ENCODE results near the gene RFX8.
"Not testable (repeated sequence)": the region's sequence is repeated elsewhere in the genome, so short reads cannot be mapped to it uniquely, and the experiment has no call there.

Gene RFX8

DNA sequence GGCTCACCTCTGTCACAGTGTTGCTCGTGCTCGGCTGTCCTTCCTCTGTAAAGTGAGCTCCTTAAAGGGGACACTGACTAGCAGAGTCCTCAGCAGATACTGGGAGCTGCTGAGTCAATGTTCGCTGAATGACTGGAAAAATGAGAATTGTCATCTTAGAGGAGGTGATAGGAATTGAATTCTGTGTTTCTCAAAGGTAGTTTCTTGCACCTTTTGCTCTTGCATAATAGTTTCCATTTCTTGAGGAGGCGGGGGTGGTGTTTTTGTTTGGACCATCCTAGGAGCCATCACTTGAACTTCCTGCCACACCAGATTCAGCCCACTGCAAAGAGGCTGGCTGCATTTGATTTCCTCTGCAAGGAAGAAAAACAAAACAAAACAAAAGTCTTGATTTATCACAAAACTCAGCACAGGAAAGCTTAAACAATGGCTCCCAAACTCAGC, 11.4 kb upstream of the RFX8 start:
- no peak for DNase-seq (ENCODE audit: low spot score)

DNA sequence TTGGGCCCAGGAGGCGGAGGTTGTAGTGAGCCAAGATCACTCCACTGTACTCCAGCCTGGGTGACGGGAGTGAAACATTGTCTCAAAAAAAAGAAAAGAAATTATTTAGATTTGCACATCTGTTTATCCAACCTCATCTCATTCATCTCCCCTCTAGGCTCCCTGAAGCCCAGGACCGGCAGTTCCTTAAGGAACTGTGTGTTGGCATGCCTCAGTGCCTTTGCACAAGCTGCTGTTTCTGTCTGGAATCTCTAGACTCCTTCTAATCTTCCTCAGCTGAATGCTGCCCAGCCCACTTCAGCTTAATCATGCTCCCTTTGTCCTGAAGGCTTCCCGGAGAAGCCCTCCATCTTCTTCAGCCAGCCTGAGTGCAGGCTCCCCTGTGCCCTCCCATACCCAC, 10.9 kb upstream of the RFX8 start:
- no peak for DNase-seq (ENCODE audit: low spot score)

DNA sequence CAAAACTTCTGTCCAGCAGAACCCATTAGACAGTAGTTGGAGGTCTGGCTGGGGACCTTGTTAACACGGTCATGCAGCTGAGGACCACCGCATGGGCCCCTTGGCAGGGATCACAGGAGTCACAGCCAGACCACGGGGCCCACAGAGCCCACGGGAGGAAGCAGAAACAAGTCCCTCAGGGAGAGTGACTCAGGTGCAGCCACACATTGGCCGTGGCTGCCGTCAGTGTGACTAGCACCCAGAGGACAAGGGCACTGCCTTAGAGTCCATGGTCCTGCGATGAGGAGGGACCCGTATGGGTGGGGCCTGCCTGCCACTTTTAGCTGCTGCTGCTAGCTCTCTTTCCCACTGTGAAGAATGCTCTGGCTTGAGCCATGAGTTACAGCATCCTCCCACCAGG, 5.9 kb upstream of the RFX8 start:
- no peak for DNase-seq (ENCODE audit: low spot score)

DNA sequence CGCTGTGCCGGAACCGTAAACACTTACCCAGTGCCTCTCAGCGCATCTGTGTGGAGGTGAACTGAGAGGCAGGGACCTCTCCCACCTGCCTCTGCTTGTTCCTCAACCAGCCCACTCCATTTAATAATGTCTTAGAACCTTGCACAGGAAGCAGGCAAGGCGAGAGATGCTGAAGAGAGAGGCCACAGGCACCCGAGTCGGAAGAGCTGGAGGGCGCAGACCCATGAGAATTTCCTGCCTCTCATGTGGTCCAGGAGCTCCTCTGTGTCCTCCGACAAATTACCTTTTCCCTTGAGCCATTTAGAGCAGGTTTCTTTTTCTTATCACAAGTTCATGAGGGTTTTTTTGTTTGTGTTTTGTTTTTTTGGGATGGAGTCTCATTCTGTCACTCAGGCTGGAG, 4.9 kb upstream of the RFX8 start:
- no peak for DNase-seq (ENCODE audit: low spot score)

DNA sequence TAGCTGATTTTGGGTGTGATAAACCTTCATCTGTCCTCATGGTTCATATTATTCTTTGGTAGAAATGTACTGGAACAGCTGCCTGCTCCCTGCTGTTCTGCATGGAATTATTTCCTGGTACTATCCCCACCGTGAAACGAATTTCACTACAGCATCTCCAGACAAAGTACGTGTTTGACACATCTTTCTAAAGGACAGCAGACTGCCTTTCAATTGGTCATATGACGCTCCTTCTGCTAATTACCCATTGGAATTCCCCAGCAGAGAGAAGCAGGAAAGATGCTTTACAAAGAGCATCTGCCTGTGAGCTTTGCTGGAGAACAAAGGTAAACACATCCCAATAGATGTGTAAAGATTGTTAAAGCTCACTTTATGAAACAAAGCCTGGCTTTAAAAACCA, 4.4 kb upstream of the RFX8 start:
- no peak for DNase-seq (ENCODE audit: low spot score)

DNA sequence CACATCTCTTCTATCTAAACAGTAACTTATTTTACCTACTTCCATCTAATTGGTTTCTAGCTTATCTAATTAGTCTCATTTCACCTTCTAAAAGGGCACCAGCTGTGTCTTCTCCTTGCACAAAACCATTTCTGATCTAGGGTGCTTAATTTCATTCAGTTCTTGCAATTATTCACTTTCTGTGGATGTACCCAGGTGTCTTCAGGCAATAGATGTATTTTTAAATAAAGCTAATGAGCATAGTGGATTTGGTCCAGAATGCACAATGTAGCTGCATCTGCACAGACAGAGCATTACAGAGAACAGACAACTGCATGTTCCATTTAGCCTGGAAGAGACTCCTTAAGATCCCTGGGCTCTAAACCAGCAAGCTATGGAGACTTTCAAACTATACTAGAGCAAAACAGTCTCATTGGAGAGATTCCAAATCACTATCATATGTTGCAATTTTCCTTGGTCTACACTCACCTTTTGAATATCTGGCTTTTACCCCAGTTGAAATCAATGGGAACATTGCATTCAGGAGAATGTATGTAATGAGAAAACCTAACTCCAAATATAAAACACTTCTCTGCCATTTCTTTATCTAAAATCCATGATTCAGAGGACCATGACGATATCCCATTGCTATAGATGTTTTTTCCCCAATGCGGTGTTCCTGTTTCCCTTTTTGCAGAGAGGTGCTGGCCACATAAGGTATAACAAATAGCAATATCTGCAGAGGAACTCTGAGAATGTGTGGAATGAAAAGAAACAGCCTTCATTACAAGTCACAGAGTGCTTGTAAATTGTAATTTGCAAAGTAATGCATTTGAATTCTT, 3.5 kb upstream of the RFX8 start:
- DNase-seq (ENCODE audit: low spot score), result no peak

DNA sequence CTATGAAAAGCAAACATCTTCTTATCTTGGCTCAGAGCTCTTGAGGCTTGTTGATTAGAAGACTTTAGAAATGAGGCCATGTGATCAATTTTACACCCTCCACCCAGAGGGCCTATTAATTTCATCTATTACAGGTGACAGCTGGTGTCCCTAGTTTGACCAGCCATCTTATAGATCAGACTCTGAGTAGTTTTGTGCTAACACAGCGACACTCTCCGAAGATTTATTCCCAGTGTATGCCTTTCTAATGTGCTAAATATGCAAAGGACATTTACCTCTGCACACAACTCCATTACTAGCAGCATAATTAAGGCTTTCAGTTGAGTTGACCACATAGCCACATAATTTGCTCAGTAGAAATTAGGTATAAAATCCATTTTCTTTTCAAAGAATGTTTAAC, 2.6 kb upstream of the RFX8 start:
- DNase-seq (ENCODE audit: low spot score), result no peak

DNA sequence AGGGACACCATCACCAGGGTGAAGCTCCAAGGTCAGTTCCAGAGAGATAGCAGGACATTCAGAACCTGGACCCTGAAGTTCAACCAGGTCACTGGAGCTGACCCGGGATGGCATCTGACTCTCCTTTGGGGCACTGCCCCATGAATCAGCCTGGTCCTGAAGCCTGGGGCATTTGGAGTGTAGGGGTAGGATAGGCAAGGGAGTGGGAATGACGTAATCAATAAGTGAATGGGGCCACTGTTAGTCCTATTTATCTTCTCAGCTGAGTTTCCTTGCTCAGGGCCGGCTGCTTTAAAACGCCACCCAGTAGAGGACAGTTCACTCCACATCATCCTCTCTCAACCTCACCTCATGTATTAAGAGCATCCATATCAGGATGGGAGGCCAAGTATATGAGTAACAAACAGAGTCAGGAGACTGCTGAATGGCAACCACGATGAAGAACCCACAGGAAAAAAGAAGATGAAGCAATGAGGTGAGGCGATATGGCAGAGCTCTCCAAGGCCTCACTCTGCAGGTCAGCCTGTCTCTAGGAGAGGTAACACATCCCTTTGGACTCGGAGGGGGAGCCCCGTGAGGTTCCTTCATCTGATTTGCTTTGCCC, 1.8 kb upstream of the RFX8 start:
- DNase-seq (ENCODE audit: low spot score), result no peak

DNA sequence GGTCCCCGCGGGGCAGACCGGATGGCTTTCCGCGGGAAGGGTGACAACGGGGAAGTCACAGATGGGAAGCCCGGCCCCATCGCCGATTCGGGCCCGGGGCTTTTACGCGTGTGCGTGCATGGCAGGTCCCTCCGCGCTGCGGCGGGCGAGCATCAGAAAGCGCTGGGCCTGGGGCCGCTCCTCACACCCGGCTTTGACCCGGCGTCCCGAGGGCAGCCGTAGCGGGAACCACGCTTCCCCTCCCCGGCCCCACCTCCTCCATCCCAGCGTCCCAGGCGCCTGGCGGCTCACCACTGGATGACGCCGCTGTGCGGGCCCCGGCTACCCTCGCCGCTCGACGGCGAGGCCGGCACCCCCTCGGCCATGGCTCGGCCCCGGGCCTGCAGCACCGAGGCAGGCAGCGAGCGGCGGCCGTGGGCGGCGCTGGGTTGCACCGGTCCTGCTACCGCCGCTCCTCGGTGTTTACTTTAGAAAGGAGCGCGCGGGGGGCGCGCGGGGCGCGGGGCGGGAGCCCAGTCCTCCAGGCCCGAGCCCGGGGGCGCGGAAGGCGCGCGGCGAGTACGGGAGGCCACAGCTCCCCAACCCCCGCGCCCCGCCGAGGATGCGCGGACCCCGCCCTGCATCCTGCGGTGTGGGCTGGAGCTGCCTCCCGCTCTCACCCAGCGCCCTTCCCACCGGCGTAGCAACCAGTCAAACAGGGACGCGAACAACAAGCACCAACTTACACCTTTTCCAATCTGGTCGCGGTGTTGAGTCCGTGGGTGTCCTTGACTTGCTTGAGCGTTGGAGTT, 806 bp downstream of the RFX8 start:
- no peak for DNase-seq (ENCODE audit: low spot score)

DNA sequence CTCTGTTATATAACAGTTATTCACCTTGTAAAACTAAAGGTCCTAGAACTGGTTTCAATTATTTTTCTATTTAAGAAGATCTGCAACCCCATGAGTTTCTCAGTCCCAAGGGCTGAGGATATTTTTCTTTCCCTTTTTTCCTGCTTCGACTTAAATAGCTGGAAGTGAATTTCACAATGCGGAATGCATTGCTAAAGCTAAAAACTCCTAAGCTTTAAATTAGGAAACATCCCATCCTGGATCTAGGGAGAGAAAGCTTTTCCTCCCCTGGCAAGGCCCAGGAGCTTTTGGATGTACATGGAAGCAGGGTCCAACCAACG, 1.4 kb downstream of the RFX8 start:
- DNase-seq (ENCODE audit: low spot score), result no peak

DNA sequence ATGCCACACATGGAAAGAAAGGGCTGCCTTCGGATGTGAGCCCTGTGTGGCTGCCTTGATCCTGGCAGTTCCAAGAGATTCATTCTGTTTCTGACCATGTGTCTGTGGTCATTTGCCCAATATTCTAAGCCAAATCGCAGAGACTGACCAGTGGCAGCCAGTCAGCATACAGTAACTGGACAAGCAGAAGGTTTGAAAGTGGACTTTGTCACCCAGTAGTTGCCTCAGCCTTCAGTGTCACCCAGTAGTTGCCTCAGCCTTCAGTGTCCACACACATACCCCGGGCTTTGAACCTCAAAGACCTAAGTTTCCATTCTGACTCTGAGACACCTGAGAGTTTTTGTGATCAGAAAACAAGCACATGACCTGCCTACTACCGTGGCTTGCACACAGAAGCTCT, 5.0 kb downstream of the RFX8 start:
- DNase-seq (ENCODE audit: low spot score), result no peak

DNA sequence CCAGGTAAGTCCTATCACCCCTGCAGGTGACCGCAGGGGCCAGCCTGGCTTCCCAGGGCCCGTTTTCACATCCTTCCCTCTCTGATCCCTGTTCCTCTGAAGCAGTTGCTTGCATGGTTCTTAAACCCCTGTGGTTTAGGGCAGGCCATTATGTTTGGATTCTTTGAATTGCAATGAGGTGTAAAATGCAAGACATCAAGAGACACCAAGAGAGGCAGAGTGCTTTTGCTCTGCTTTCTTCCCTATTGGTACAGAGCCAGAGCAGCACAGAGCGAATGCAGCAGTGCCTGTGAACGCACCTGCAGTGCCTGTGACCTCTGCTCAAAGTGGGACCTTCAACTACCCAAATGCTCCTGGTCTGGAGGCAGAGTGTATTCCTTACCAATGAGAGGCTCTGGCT, 7.6 kb downstream of the RFX8 start:
- DNase-seq (ENCODE audit: low spot score), result no peak

DNA sequence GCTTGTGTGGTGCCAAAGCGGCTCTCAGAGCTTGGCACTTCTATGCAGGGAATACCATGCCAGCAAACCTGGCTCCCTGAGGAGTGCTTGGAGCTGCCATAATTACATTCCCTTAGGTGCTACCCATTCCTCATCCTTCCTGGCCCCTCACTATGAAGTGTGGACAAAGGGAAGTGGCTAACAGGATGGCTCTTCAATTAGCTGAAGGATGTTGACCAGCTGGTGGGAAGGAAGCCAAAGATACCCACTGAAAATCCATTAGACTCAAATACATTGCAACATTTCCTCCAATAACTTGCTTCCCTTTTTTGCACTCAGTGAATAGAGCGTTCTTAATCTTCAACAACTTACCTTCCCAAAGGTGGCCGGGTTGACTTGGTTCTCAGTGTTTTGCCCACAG, 8.5 kb downstream of the RFX8 start:
- DNase-seq (ENCODE audit: low spot score), result no peak

DNA sequence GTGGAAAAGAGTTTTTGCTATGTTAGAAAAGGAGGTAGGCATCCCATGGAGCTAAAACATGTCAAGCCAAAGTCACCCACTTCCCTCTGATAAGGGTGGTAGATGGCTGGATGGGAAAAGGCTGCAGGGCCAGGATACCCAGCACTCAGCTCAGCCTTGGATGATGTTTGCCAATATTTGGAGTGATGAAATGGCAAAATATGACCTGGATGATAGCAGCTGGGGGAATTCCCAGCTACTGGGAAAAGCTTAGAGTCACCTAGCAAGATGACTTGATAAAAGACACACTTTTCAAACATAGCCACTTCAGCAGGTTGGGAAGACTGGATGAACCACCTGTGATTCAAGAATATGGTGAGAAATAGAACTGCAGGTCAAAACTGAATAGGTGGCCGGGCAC, 10.1 kb downstream of the RFX8 start:
- no peak for DNase-seq (ENCODE audit: low spot score)

DNA sequence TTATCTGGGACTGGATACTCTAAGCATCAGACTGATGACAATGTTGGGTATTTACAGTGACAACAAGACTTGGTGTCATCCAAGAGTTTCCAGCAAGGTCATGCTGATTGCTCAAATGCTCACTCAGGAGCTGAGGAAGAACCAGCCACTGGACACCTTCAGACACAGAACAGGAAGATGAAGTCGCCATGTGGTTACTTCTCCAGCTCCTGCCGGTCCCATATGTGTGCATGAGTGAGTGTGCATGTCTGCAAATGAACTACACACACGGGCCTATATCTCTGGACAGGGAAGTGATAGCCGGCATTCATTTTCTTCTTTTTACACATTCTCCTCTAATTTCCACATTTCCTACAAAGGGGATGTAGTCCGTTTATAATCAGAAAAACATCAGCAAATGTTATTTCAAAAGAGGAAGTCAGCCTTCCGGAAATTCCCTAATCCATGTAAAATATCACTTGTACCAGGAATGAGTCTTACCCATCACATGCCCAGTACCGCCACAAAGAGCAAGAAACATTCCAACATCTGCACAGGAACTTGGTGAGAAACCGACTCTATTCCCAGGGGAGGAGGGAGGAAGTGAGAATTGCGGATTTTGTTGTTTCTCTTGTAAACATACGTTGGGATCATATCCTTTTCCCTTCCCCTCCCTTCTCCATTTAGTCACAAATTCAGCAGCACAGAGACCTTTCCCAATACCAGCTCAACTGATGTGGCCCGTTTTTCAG, 10.8 kb downstream of the RFX8 start:
- no peak for DNase-seq (ENCODE audit: low spot score)

DNA sequence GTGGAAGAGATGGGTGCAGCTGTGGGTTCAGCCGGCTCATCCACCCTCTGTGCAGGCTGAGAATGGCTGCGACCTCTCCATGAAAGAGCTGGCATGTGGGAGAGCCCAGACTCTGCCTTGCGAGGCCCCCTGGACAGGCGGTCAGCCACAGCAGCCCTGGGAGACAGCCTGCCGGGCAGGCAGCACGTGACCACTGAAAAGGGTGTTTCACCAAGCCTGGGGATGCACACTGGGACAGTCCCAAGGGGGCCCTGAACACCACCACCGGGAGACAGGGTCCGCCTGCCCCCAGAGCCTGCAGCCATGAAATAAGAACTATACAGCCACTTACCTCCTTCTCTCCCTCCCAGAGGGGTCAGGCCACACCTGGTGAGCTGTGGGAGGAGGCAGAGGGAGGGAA, 11.5 kb downstream of the RFX8 start:
- no peak for DNase-seq (ENCODE audit: low spot score)

DNA sequence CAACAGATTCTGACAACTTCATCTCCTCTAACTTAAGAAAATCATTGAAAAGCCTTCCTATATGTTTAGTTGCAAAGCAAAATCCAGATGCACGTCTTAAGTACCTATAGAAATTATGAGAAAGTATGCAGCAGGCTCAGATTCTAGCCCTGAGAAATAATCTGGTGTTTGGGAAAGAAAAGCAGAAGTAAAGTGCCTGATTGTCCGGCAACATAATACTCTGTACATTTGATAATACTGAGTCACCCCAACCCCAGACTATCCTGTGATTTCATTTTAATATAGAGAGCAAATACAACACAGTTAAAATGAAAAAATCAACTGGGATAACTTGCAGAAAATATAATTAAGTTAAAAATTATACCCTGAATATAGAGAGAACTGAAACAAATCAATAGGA, 13.5 kb downstream of the RFX8 start:
- DNase-seq (ENCODE audit: low spot score), result no peak

DNA sequence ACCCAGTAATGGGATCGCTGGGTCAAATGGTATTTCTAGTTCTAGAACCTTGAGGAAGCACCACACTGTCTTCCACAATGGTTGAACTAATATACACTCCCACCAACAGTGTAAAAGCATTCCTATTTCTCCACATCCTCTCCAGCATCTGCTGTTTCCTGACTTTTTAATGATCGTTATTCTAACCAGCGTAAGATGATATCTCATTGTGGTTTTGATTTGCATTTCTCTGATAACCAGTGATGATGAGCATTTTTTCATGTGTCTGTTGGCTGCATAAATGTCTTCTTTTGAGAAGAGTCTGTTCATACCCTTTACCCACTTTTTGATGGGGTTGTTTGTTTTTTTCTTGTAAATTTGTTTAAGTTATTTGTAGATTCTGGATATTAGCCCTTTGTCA, 20.5 kb downstream of the RFX8 start:
- DNase-seq (ENCODE audit: low spot score), result not testable (repeated sequence)

DNA sequence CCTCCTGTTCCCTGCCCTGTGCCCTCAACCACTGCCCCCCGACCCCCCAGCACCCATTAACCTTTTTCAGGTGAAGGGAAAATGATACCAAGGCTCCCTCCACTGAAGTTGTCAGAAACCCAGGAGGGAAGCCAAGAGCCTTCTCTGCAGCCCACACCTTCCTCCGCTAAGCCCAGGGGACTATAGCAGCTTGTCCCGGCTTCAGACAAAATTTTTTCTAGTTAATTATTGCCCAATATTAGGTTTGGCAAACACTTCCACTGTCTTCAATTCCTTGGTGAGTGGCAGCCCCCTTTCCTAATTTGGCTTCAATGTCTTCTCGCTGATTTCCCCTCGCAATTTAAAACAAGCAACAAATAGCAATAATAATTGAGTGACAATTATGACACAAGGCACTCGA, 23.9 kb downstream of the RFX8 start:
- no peak for DNase-seq (ENCODE audit: low spot score)

DNA sequence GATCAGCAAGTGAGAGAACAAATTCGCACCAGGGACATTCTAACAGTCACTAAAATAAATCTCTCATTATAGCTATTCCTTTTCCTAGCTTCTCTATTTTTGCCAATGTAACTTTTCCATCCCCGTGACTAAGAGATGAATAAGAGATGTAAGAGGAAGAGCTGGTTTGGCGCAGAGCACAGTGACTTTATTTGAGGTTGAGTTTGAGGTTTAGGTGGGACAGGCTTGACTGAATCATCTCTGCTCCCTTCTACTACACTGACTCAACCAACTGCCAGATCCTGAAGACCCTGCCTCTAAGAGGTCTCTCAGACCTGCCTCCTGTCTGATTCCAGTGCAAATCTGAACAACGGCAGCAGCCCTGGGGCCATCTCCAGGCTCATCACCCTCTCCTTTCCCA, 28.0 kb downstream of the RFX8 start:
- DNase-seq (ENCODE audit: low spot score), result no peak

DNA sequence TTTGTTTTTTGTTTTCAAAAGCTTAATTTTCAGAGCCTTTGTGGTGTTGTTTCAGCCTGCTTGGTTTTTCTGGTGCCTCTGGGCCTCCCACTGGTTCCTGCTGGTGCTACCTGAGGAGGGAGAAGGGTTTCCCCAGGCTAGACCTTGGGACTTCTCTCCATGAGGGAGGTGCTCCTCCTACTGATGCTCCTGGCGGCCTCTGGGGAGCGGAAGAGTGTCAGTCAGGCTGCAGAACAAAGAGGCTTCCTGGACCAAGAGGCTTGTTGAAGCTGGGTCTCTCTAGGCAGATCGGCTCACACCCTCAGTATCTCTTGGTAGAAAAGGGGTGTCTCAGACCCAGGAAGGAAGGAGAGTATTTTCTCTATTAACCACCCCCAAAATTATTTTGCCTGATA, 32.2 kb downstream of the RFX8 start:
- DNase-seq (ENCODE audit: low spot score), result no peak

DNA sequence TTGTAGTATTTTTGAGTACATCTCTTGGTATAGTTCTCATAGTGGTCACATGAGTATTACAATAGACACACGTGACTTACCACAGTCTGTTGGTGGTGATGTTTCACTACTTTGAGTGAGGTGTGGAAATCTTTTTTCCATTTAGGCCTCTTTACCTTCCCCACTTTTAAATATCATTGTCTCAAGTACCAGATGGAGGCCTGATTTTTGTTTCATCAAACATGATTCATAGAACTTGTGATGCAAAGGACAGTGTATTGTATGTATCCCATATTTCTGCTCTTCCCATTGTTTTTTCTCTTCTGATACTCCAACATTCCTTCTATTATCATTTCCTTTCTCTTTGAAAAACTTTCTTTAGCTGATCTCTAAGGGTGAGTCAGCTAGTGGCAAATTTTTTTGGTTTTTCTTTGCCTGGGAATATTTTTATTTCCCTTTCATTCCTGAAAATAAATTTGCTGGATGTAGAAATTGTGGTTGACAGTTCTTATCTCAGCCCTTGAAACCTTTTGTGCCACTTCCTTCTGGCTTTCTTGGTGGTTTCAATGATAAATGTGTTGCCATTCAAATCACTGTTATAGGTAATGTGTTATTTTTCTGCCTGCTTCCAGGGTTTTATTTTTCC, 32.8 kb downstream of the RFX8 start:
- no peak for DNase-seq (ENCODE audit: low spot score)
